HEK293 (cell line): ENCODE results near the gene RGL3.

Source experiments
- CTCF ChIA-PET: fragments of 350-600 bp; formaldehyde crosslinking; extraction: SDS; loops from one replicate; lab custom pipeline; 2021; ENCODE audit warnings: antibody characterized with exemption; lab: Yijun Ruan, JAX
- POLR2A ChIA-PET: fragments of 300-600 bp; formaldehyde crosslinking; extraction: SDS; loops from one replicate; lab custom pipeline; 2020; ENCODE audit warnings: antibody characterized with exemption, inconsistent platforms; lab: Yijun Ruan, JAX
- H3K27ac ChIP-seq: fragments of 200-500 bp; sonication (Bioruptor generic); 2 replicates; pipeline ENCODE4 v1.5.1; 2014; ENCODE audit warnings: low read depth, low read length, control low read depth, inconsistent platforms; ENCODE audit errors: extremely low read depth
- H3K36me3 ChIP-seq, 2 experiments: fragments of 200-500 bp in 1 of 2; sonication (Bioruptor generic) in 1 of 2; 1 replicate in 1 of 2; 2 replicates in 1 of 2; pipeline ENCODE4 v1.5.1; 2014 to 2017; ENCODE audit warnings: inconsistent platforms in 2 of 2, low read length in 2 of 2; ENCODE audit not compliant: control insufficient read depth in 2 of 2, insufficient read depth in 1 of 2
- H3K4me1 ChIP-seq: fragments of 200-500 bp; sonication (Bioruptor generic); 2 replicates; pipeline ENCODE4 v1.5.1; 2014; ENCODE audit warnings: mild to moderate bottlenecking, low read length, inconsistent platforms; ENCODE audit not compliant: control insufficient read depth, insufficient read depth
- H3K4me3 ChIP-seq: 2 replicates; pipeline ENCODE4 v1.5.1; 2011; ENCODE audit warnings: low read depth, mild to moderate bottlenecking, control low read depth, low read length, moderate library complexity
- H3K9me3 ChIP-seq: fragments of 200-500 bp; sonication (Bioruptor generic); 2 replicates; pipeline ENCODE4 v1.5.1; 2014; ENCODE audit warnings: low read depth, low read length, inconsistent platforms; ENCODE audit not compliant: control insufficient read depth, insufficient read depth
- SALL2 ChIP-seq: fragments of 450-650 bp; formaldehyde crosslinking; IDR thresholded peaks from 2 replicates; pipeline ENCODE4 v1.5.0; 2017; ENCODE audit warnings: missing biosample characterization, mild to moderate bottlenecking, missing genetic modification characterization, borderline replicate concordance
- ZBTB20 ChIP-seq: fragments of 450-650 bp; formaldehyde crosslinking; IDR thresholded peaks from 2 replicates; pipeline ENCODE4 v1.5.1; 2016; ENCODE audit warnings: missing biosample characterization, missing genetic modification characterization
- ZEB2 ChIP-seq: fragments of 450-650 bp; formaldehyde crosslinking; IDR thresholded peaks from 2 replicates; pipeline ENCODE4 v1.5.1; 2016; ENCODE audit warnings: missing biosample characterization, missing genetic modification characterization
- ZFP3 ChIP-seq: fragments of 450-650 bp; formaldehyde crosslinking; IDR thresholded peaks from 2 replicates; pipeline ENCODE4 v1.5.1; 2016; ENCODE audit warnings: low read depth, missing biosample characterization, missing genetic modification characterization
- ZNF2 ChIP-seq: fragments of 450-650 bp; formaldehyde crosslinking; IDR thresholded peaks from 2 replicates; pipeline ENCODE4 v1.5.1; 2016; ENCODE audit warnings: missing biosample characterization, missing genetic modification characterization
- ZNF37A ChIP-seq: fragments of 450-650 bp; IDR thresholded peaks from 2 replicates; pipeline ENCODE4 v1.5.1; 2018; ENCODE audit warnings: missing biosample characterization, missing genetic modification characterization
- ZNF510 ChIP-seq: fragments of 450-650 bp; formaldehyde crosslinking; IDR thresholded peaks from 2 replicates; pipeline ENCODE4 v1.5.1; 2018; ENCODE audit warnings: mild to moderate bottlenecking, missing genetic modification characterization, missing biosample characterization; ENCODE audit not compliant: insufficient replicate concordance
- ZNF514 ChIP-seq: fragments of 450-650 bp; formaldehyde crosslinking; IDR thresholded peaks from 2 replicates; pipeline ENCODE4 v1.5.1; 2016; ENCODE audit warnings: missing biosample characterization, missing genetic modification characterization
- ZNF623 ChIP-seq: fragments of 450-650 bp; formaldehyde crosslinking; IDR thresholded peaks from 2 replicates; pipeline ENCODE4 v1.5.1; 2016; ENCODE audit warnings: missing biosample characterization, missing genetic modification characterization
- ZNF658 ChIP-seq: fragments of 450-650 bp; formaldehyde crosslinking; IDR thresholded peaks from 2 replicates; pipeline ENCODE4; 2016; ENCODE audit warnings: missing biosample characterization, missing genetic modification characterization
- ZNF785 ChIP-seq: fragments of 450-650 bp; formaldehyde crosslinking; IDR thresholded peaks from 2 replicates; pipeline ENCODE4 v1.5.1; 2016; ENCODE audit warnings: missing biosample characterization, missing genetic modification characterization
- ZSCAN23 ChIP-seq: fragments of 450-650 bp; formaldehyde crosslinking; IDR thresholded peaks from 2 replicates; pipeline ENCODE4 v1.5.1; 2016; ENCODE audit warnings: missing biosample characterization, missing genetic modification characterization
- TF ChIP-seq, protein P1 (sequence below): fragments of 450-650 bp; formaldehyde crosslinking; IDR thresholded peaks from 2 replicates; pipeline ENCODE4 v1.5.1; 2016; ENCODE audit warnings: missing biosample characterization, missing genetic modification characterization
- TF ChIP-seq, protein P2 (sequence below): fragments of 450-650 bp; formaldehyde crosslinking; IDR thresholded peaks from 2 replicates; pipeline ENCODE4 v1.5.1; 2016; ENCODE audit warnings: missing biosample characterization, missing genetic modification characterization
- TF ChIP-seq, protein P3 (sequence below): fragments of 450-650 bp; formaldehyde crosslinking; IDR thresholded peaks from 2 replicates; pipeline ENCODE4 v1.5.1; 2016; ENCODE audit warnings: missing biosample characterization, missing genetic modification characterization
- TF ChIP-seq, protein P4 (sequence below): fragments of 450-650 bp; formaldehyde crosslinking; IDR thresholded peaks from 2 replicates; pipeline ENCODE4 v1.5.1; 2017; ENCODE audit warnings: missing biosample characterization, missing genetic modification characterization
- TF ChIP-seq, protein P5 (sequence below): fragments of 450-650 bp; formaldehyde crosslinking; IDR thresholded peaks from 2 replicates; pipeline ENCODE4 v1.5.1; 2016; ENCODE audit warnings: missing biosample characterization, missing genetic modification characterization
- TF ChIP-seq, protein P6 (sequence below): fragments of 450-650 bp; formaldehyde crosslinking; IDR thresholded peaks from 2 replicates; pipeline ENCODE4 v1.5.1; 2016; ENCODE audit warnings: missing biosample characterization, missing genetic modification characterization, low read depth
- TF ChIP-seq, protein P7 (sequence below): fragments of 450-650 bp; formaldehyde crosslinking; IDR thresholded peaks from 2 replicates; pipeline ENCODE4 v1.5.0; 2017; ENCODE audit warnings: missing biosample characterization, missing genetic modification characterization, borderline replicate concordance

RGL3 gene

DNA sequence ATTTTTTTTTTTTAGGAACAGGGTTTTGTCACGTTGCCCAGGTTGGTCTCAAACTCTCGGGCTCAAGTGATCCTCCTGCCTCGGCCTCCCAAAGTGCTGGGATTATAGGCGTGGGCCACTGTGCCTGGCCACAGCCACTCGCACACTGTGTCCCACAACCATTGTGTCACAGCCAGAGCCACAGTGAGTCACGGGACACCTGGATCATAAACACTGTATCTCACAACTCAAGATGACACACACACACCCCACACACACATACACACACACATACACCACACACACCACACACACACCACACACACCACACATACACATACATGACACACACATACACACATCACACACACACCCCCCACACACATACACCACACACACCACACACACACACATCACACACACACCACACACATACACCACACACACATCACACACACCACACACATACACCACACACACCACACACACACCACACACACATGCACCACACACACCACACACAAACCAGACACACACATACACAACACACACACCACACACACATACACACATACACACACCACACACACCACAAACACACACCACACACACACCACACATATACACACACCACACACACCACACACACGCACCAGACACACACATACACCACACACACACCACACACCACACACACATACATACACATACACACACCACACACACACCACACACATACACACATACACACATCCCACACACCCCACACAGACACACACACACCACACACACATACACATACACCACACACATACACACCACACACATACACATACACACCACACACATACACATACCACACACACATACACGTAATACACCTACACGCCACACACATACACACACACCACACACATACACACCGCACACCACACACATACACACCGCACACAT lies 45.5 kb upstream of the RGL3 start:
- no peak overlapping the region for H3K27ac ChIP-seq
- no peak overlapping the region for H3K4me3 ChIP-seq
- no peaks in the 10 kb centered on the region for H3K36me3 ChIP-seq
- CTCF ChIA-PET = interaction anchor here (0.7 kb wide), 1 partner anchor 83 kb away, joined by 3 read pairs; no protein-coding TSS in a partner anchor
- POLR2A ChIA-PET = no interaction called here
- H3K9me3 ChIP-seq = no peaks in the 10 kb centered on the region
- H3K4me1 ChIP-seq = no peaks in the 10 kb centered on the region
- no peak for TF ChIP-seq ZNF623 (tag by site-specific recombination)
- TF ChIP-seq ZFP3 (tag by site-specific recombination) = no peak
- TF ChIP-seq SALL2 (tag by site-specific recombination) = 0 out of 2 replicates have a peak, but pooled peaks have one; percentile 47
- TF ChIP-seq, protein P1, sequence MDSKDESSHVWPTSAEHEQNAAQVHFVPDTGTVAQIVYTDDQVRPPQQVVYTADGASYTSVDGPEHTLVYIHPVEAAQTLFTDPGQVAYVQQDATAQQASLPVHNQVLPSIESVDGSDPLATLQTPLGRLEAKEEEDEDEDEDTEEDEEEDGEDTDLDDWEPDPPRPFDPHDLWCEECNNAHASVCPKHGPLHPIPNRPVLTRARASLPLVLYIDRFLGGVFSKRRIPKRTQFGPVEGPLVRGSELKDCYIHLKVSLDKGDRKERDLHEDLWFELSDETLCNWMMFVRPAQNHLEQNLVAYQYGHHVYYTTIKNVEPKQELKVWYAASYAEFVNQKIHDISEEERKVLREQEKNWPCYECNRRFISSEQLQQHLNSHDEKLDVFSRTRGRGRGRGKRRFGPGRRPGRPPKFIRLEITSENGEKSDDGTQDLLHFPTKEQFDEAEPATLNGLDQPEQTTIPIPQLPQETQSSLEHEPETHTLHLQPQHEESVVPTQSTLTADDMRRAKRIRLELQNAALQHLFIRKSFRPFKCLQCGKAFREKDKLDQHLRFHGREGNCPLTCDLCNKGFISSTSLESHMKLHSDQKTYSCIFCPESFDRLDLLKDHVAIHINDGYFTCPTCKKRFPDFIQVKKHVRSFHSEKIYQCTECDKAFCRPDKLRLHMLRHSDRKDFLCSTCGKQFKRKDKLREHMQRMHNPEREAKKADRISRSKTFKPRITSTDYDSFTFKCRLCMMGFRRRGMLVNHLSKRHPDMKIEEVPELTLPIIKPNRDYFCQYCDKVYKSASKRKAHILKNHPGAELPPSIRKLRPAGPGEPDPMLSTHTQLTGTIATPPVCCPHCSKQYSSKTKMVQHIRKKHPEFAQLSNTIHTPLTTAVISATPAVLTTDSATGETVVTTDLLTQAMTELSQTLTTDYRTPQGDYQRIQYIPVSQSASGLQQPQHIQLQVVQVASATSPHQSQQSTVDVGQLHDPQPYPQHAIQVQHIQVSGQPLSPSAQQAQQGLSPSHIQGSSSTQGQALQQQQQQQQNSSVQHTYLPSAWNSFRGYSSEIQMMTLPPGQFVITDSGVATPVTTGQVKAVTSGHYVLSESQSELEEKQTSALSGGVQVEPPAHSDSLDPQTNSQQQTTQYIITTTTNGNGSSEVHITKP (tag by site-specific recombination) = no peak
- TF ChIP-seq, protein P2, sequence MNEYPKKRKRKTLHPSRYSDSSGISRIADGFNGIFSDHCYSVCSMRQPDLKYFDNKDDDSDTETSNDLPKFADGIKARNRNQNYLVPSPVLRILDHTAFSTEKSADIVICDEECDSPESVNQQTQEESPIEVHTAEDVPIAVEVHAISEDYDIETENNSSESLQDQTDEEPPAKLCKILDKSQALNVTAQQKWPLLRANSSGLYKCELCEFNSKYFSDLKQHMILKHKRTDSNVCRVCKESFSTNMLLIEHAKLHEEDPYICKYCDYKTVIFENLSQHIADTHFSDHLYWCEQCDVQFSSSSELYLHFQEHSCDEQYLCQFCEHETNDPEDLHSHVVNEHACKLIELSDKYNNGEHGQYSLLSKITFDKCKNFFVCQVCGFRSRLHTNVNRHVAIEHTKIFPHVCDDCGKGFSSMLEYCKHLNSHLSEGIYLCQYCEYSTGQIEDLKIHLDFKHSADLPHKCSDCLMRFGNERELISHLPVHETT = no peak
- TF ChIP-seq ZNF510 (tag by site-specific recombination) = no peak
- TF ChIP-seq ZNF2 (tag by site-specific recombination) = peak; percentile 35
- no peak for TF ChIP-seq ZEB2 (tag by site-specific recombination)
- TF ChIP-seq, protein P3, sequence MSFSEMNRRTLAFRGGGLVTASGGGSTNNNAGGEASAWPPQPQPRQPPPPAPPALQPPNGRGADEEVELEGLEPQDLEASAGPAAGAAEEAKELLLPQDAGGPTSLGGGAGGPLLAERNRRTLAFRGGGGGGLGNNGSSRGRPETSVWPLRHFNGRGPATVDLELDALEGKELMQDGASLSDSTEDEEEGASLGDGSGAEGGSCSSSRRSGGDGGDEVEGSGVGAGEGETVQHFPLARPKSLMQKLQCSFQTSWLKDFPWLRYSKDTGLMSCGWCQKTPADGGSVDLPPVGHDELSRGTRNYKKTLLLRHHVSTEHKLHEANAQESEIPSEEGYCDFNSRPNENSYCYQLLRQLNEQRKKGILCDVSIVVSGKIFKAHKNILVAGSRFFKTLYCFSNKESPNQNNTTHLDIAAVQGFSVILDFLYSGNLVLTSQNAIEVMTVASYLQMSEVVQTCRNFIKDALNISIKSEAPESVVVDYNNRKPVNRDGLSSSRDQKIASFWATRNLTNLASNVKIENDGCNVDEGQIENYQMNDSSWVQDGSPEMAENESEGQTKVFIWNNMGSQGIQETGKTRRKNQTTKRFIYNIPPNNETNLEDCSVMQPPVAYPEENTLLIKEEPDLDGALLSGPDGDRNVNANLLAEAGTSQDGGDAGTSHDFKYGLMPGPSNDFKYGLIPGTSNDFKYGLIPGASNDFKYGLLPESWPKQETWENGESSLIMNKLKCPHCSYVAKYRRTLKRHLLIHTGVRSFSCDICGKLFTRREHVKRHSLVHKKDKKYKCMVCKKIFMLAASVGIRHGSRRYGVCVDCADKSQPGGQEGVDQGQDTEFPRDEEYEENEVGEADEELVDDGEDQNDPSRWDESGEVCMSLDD = no peak
- no peak for TF ChIP-seq ZNF37A
- TF ChIP-seq, protein P4, sequence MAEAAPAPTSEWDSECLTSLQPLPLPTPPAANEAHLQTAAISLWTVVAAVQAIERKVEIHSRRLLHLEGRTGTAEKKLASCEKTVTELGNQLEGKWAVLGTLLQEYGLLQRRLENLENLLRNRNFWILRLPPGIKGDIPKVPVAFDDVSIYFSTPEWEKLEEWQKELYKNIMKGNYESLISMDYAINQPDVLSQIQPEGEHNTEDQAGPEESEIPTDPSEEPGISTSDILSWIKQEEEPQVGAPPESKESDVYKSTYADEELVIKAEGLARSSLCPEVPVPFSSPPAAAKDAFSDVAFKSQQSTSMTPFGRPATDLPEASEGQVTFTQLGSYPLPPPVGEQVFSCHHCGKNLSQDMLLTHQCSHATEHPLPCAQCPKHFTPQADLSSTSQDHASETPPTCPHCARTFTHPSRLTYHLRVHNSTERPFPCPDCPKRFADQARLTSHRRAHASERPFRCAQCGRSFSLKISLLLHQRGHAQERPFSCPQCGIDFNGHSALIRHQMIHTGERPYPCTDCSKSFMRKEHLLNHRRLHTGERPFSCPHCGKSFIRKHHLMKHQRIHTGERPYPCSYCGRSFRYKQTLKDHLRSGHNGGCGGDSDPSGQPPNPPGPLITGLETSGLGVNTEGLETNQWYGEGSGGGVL = peak; percentile 28; the same call in 1 of the 2 replicates
- TF ChIP-seq, protein P5, sequence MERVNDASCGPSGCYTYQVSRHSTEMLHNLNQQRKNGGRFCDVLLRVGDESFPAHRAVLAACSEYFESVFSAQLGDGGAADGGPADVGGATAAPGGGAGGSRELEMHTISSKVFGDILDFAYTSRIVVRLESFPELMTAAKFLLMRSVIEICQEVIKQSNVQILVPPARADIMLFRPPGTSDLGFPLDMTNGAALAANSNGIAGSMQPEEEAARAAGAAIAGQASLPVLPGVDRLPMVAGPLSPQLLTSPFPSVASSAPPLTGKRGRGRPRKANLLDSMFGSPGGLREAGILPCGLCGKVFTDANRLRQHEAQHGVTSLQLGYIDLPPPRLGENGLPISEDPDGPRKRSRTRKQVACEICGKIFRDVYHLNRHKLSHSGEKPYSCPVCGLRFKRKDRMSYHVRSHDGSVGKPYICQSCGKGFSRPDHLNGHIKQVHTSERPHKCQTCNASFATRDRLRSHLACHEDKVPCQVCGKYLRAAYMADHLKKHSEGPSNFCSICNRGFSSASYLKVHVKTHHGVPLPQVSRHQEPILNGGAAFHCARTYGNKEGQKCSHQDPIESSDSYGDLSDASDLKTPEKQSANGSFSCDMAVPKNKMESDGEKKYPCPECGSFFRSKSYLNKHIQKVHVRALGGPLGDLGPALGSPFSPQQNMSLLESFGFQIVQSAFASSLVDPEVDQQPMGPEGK (tag by site-specific recombination) = no peak
- TF ChIP-seq, protein P6, sequence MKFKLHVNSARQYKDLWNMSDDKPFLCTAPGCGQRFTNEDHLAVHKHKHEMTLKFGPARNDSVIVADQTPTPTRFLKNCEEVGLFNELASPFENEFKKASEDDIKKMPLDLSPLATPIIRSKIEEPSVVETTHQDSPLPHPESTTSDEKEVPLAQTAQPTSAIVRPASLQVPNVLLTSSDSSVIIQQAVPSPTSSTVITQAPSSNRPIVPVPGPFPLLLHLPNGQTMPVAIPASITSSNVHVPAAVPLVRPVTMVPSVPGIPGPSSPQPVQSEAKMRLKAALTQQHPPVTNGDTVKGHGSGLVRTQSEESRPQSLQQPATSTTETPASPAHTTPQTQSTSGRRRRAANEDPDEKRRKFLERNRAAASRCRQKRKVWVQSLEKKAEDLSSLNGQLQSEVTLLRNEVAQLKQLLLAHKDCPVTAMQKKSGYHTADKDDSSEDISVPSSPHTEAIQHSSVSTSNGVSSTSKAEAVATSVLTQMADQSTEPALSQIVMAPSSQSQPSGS (tag by site-specific recombination) = no peak
- peak; percentile 24; the same call in 1 of the 2 replicates for TF ChIP-seq ZSCAN23
- TF ChIP-seq ZNF785 (tag by site-specific recombination) = 0 out of 2 replicates have a peak, but pooled peaks have one; percentile 8
- TF ChIP-seq, protein P7, sequence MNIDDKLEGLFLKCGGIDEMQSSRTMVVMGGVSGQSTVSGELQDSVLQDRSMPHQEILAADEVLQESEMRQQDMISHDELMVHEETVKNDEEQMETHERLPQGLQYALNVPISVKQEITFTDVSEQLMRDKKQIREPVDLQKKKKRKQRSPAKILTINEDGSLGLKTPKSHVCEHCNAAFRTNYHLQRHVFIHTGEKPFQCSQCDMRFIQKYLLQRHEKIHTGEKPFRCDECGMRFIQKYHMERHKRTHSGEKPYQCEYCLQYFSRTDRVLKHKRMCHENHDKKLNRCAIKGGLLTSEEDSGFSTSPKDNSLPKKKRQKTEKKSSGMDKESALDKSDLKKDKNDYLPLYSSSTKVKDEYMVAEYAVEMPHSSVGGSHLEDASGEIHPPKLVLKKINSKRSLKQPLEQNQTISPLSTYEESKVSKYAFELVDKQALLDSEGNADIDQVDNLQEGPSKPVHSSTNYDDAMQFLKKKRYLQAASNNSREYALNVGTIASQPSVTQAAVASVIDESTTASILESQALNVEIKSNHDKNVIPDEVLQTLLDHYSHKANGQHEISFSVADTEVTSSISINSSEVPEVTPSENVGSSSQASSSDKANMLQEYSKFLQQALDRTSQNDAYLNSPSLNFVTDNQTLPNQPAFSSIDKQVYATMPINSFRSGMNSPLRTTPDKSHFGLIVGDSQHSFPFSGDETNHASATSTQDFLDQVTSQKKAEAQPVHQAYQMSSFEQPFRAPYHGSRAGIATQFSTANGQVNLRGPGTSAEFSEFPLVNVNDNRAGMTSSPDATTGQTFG = peak; percentile 80; the same call in 1 of the 2 replicates
- 0 out of 2 replicates have a peak, but pooled peaks have one; percentile 22 for TF ChIP-seq ZNF514 (tag by site-specific recombination)
- 0 out of 2 replicates have a peak, but pooled peaks have one; percentile 14 for TF ChIP-seq ZNF658 (tag by site-specific recombination)
- TF ChIP-seq ZBTB20 (tag by site-specific recombination) = no peak
